B cell (primary cell): ENCODE data around the gene TTC34. TPM values are rescaled to one million over a fixed set of nuclear protein-coding genes. Genes with fewer than 3 reads are reported as not detected.

Source experiments
- ATAC-seq: fragments of 200-7000 bp; cut with Tn5 transposase; one replicate; pipeline ENCODE4 v1.10.0; 2021; ENCODE audit warnings: low read depth, mild to moderate bottlenecking, moderate number of reproducible peaks, moderate library complexity
- CTCF ChIA-PET: fragments of 350-600 bp; sonication (Branson Sonifier 250); formaldehyde crosslinking; loops from one replicate; lab custom pipeline; 2021; ENCODE audit warnings: antibody characterized with exemption, inconsistent platforms; lab: Charles Lee
- POLR2A ChIA-PET: fragments of 350-600 bp; sonication (Branson Sonifier 250); formaldehyde crosslinking; loops from one replicate; lab custom pipeline; 2021; ENCODE audit warnings: antibody characterized with exemption; lab: Charles Lee
- DNase-seq: peaks from one replicate; pipeline ENCODE4 v3.0.0; 2013
- H2AFZ ChIP-seq: 2 replicates; pipeline ENCODE4 v1.6.1; 2012; ENCODE audit warnings: mild to moderate bottlenecking, low read depth, low read length; ENCODE audit not compliant: insufficient read depth, poor library complexity, severe bottlenecking
- H3K27ac ChIP-seq, 2 donors: 1 replicate in 1 of 2; 2 replicates in 1 of 2; pipeline ENCODE4 v1.5.1; 2012 to 2013; ENCODE audit warnings: low read length in 2 of 2, mild to moderate bottlenecking in 2 of 2, moderate library complexity in 1 of 2
- H3K27me3 ChIP-seq, 4 experiments: fragments of 200-600 bp in 1 of 4; sonication (generic) in 1 of 4; replicated peaks in 1 of 4; 1 replicate in 2 of 4; 2 replicates in 2 of 4; pipeline versions ENCODE4 v1.6.1 to v1.7.0; 2013 to 2016; ENCODE audit warnings: low read length in 3 of 4, mild to moderate bottlenecking in 2 of 4, mixed read lengths in 1 of 4, moderate library complexity in 1 of 4; ENCODE audit not compliant: insufficient read depth in 4 of 4, control insufficient read depth in 3 of 4; ENCODE audit errors: control extremely low read depth in 1 of 4
- H3K36me3 ChIP-seq, 2 experiments: replicated peaks in 1 of 2; 1 replicate in 1 of 2; 2 replicates in 1 of 2; pipeline versions ENCODE4 v1.6.1 to v1.7.1; 2013; ENCODE audit warnings: low read length in 1 of 2; ENCODE audit not compliant: insufficient read depth in 2 of 2, control insufficient read depth in 1 of 2; ENCODE audit errors: control extremely low read depth in 1 of 2, extremely low read depth in 1 of 2
- H3K4me1 ChIP-seq, 2 donors: fragments of 200-600 bp in 1 of 2; sonication (generic) in 1 of 2; 1 replicate in 1 of 2; 2 replicates in 1 of 2; pipeline versions ENCODE4 v1.5.1 to v1.6.1; 2013 to 2017; ENCODE audit warnings: low read length in 2 of 2; ENCODE audit not compliant: control insufficient read depth in 2 of 2, insufficient read depth in 2 of 2
- H3K4me2 ChIP-seq: replicated peaks from 2 replicates; pipeline ENCODE3; 2012; ENCODE audit warnings: mild to moderate bottlenecking, low read depth, low read length; ENCODE audit not compliant: poor library complexity, severe bottlenecking
- H3K4me3 ChIP-seq, 5 experiments: fragments of 200-600 bp in 1 of 5; sonication (generic) in 1 of 5; 1 replicate in 3 of 5; 2 replicates in 2 of 5; pipeline versions ENCODE4 v1.5.1 to v1.7.0; 2011 to 2016; ENCODE audit warnings: low read length in 4 of 5, mild to moderate bottlenecking in 4 of 5, low read depth in 2 of 5, control low read depth in 1 of 5, moderate library complexity in 1 of 5; ENCODE audit not compliant: insufficient read depth in 1 of 5; ENCODE audit errors: control extremely low read depth in 1 of 5, extremely low read depth in 1 of 5
- H3K79me2 ChIP-seq: fragments of 200-600 bp; sonication (generic); one replicate; pipeline ENCODE4 v1.6.0; 2016; ENCODE audit warnings: low read length; ENCODE audit not compliant: control insufficient read depth, insufficient read depth
- H3K9ac ChIP-seq: fragments of 200-600 bp; sonication (generic); 2 replicates; pipeline ENCODE4 v1.6.1; 2017; ENCODE audit warnings: mild to moderate bottlenecking, low read length, moderate library complexity
- H3K9me3 ChIP-seq, 3 donors: one replicate each; pipeline versions ENCODE4 v1.6.1 to v1.7.1; 2013; ENCODE audit warnings: low read length in 2 of 3; ENCODE audit not compliant: control insufficient read depth in 2 of 3, insufficient read depth in 1 of 3; ENCODE audit errors: control extremely low read depth in 1 of 3
- H4K20me1 ChIP-seq: 2 replicates; pipeline ENCODE4 v1.6.0; 2012; ENCODE audit warnings: mild to moderate bottlenecking, low read length; ENCODE audit not compliant: insufficient read depth, control insufficient read depth, poor library complexity, severe bottlenecking
- H3K27ac Mint-ChIP-seq: one replicate; pipeline ENCODE4 v1.8.0; 2021; ENCODE audit warnings: mixed read lengths
- H3K27me3 Mint-ChIP-seq: one replicate; pipeline ENCODE4 v1.8.0; 2021; ENCODE audit warnings: mixed read lengths
- H3K4me1 Mint-ChIP-seq: one replicate; pipeline ENCODE4 v1.8.0; 2021; ENCODE audit warnings: mixed read lengths
- H3K4me3 Mint-ChIP-seq: one replicate; pipeline ENCODE4 v1.8.0; 2021; ENCODE audit warnings: mixed read lengths
- H3K9me3 Mint-ChIP-seq: one replicate; pipeline ENCODE4 v1.8.0; 2022; ENCODE audit warnings: mixed read lengths; ENCODE audit not compliant: insufficient read depth
- CTCF ChIP-seq: fragments of 200-600 bp; IDR thresholded peaks from one replicate; pipeline ENCODE4 v1.8.0; 2022; ENCODE audit warnings: antibody characterized with exemption, mild to moderate bottlenecking
- EZH2 ChIP-seq: IDR thresholded peaks from 2 replicates; pipeline ENCODE4 v1.6.1; 2012; ENCODE audit warnings: borderline replicate concordance, low read depth, mild to moderate bottlenecking, moderate library complexity, low read length; ENCODE audit not compliant: insufficient read depth, poor library complexity, severe bottlenecking
- WGBS: methylation state at CpG from one replicate; pipeline ENCODE4 v1.1.5; 2013; ENCODE audit warnings: missing lambda C conversion rate; ENCODE audit not compliant: insufficient coverage; 5-methylcytosine and 5-hydroxymethylcytosine counted together
- intact Hi-C: fragments of 100-400 bp; cut with micrococcal nuclease; formaldehyde crosslinking; loops from one replicate; pipeline ENCODE4 v1.10.0; 2022
- polyA plus RNA-seq: library from polyadenylated mRNA; depleted of rRNA; stranded (reverse); fragments of >200 nt; gene quantifications from 2 replicates; pipeline ENCODE4 v1.2.3, GENCODE V29; 2012
- total RNA-seq, 2 donors: library from RNA; stranded (reverse); fragments of 120-200 nt in 1 of 2; gene quantifications; 1 replicate in 1 of 2; 2 replicates in 1 of 2; pipeline versions ENCODE4 v1.2.3 to v1.2.4, GENCODE V29; 2013 to 2022

The TTC34 gene
- total and polyA plus RNA-seq, 2 donors (not counting 1 experiment from before 2014, with no cell fraction given): 2.1 to 8.1 TPM

GRCh38 chr1:2593251-2593878 is 208.1 kb downstream of the TTC34 start:
- WGBS: 78% methylated on average over 26 of the region's 26 CpGs
- H3K4me3 ChIP-seq: no peak overlapping the region
- H3K79me2 ChIP-seq: no peaks in the 10 kb centered on the region
- no peaks in the 10 kb centered on the region for H4K20me1 ChIP-seq
- no peak overlapping the region for H3K27ac ChIP-seq
- no peak overlapping the region for H3K27ac Mint-ChIP-seq
- TF ChIP-seq EZH2 (no peak), CTCF (no peak)
- H3K4me1 ChIP-seq: peaks cover 0 to 4% of the 10 kb centered on the region in 2 donors
- CTCF ChIA-PET: no interaction called here
- peaks cover 0 to 18% (median 0%) of the 10 kb centered on the region in 4 experiments for H3K27me3 ChIP-seq
- no peak overlapping the region for H3K4me2 ChIP-seq
- H3K4me1 Mint-ChIP-seq: peaks cover 2% of the 10 kb centered on the region
- ATAC-seq (no peak), DNase-seq (no peak)
- intact Hi-C loops: no loop called here
- no peak overlapping the region for H3K9ac ChIP-seq
- peaks cover 9% of the 10 kb centered on the region for H3K27me3 Mint-ChIP-seq
- H3K36me3 ChIP-seq: peaks cover 0 to 3% of the 10 kb centered on the region in 2 experiments
- peaks cover 0 to 3% (median 0%) of the 10 kb centered on the region in 3 donors for H3K9me3 ChIP-seq
- H3K4me3 Mint-ChIP-seq: no peak overlapping the region
- no peak overlapping the region for H2AFZ ChIP-seq
- POLR2A ChIA-PET: no interaction called here
- H3K9me3 Mint-ChIP-seq: no peaks in the 10 kb centered on the region

GRCh38 chr1:2592672-2593071 is 208.8 kb downstream of the TTC34 start:
- peaks cover 4% of the 10 kb centered on the region for H3K27me3 Mint-ChIP-seq
- no peaks in the 10 kb centered on the region for H3K9me3 Mint-ChIP-seq
- TF ChIP-seq EZH2: no peak
- no peak for TF ChIP-seq CTCF
- Histone ChIP-seq H3K4me1 (peaks cover 2 to 8% of the 10 kb centered on the region in 2 donors), H3K36me3 (peaks cover 0 to 3% of the 10 kb centered on the region in 2 experiments), H3K9ac (no peak overlapping the region), H3K4me3 (no peak overlapping the region), H3K4me2 (no peak overlapping the region), H2AFZ (no peak overlapping the region), H3K27me3 (peaks cover 0 to 15% (median 0%) of the 10 kb centered on the region in 4 experiments), H3K27ac (no peak overlapping the region), H4K20me1 (no peaks in the 10 kb centered on the region), H3K79me2 (peaks cover 2% of the 10 kb centered on the region), H3K9me3 (no peaks in the 10 kb centered on the region)
- H3K4me1 Mint-ChIP-seq: peaks cover 4% of the 10 kb centered on the region
- DNase-seq: peak; percentile 29
- no peak overlapping the region for H3K4me3 Mint-ChIP-seq
- ATAC-seq: no peak
- POLR2A ChIA-PET: no interaction called here
- no peak overlapping the region for H3K27ac Mint-ChIP-seq
- 53% methylated on average over 13 of the region's 15 CpGs for WGBS
- intact Hi-C loops: no loop called here
- CTCF ChIA-PET: no interaction called here
